ENCODE results near the gene C9orf72.
A peak's percentile ranks its signal among the peaks of the same experiment; 100 is the strongest.

The C9orf72 gene

DNA sequence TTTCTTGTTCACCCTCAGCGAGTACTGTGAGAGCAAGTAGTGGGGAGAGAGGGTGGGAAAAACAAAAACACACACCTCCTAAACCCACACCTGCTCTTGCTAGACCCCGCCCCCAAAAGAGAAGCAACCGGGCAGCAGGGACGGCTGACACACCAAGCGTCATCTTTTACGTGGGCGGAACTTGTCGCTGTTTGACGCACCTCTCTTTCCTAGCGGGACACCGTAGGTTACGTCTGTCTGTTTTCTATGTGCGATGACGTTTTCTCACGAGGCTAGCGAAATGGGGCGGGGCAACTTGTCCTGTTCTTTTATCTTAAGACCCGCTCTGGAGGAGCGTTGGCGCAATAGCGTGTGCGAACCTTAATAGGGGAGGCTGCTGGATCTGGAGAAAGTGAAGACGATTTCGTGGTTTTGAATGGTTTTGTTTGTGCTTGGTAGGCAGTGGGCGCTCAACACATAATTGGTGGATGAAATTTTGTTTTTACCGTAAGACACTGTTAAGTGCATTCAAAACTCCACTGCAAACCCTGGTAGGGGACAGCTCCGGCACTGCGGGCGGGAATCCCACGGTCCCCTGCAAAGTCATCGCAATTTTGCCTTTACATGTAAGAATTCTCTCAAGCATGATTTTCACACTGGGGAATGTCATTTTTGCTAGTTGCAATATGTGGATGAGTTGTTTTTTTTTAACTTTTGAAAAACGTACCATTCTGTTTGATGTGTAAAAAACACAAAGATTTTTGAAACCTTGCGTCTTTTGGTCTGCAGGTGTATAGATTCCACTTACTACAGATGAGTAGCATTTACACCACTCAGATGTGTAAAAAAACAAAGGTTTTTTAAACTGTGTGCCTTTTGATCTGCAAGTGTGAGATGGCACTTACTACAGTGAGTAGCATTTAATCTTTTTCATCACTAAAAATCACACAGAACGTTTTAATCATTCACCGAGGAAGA is 631 bp upstream of the C9orf72 start:
- Histone ChIP-seq H3K27ac (ENCODE audit: low read depth, low read length) (0 out of 2 replicates have a peak overlapping the region, but pooled peaks have one; percentile 38), H3K9ac (ENCODE audit: low read length) (peak overlapping the region; percentile 74), H3K9me3 (ENCODE audit: control insufficient read depth, insufficient read depth, low read depth, low read length) (peaks cover 17% of the 10 kb centered on the region), H3K27me3 (ENCODE audit: control insufficient read depth, insufficient read depth, low read length) (0 out of 2 replicates have a peak, but pooled peaks cover 3% of the 10 kb centered on the region), H3K4me3 (ENCODE audit: low read depth, low read length) (peak overlapping the region; percentile 73), H3K36me3 (ENCODE audit: control insufficient read depth, insufficient read depth, low read length) (no peaks in the 10 kb centered on the region), H3K4me1 (ENCODE audit: control insufficient read depth, insufficient read depth, low read length) (peaks cover 10% of the 10 kb centered on the region; the same call in 1 of the 2 replicates)

- 0 out of 2 replicates have a peak, but pooled peaks cover 3% of the 10 kb centered on the region for H3K27me3 ChIP-seq (ENCODE audit: control insufficient read depth, insufficient read depth, low read length)
- H3K4me1 ChIP-seq (ENCODE audit: control insufficient read depth, insufficient read depth, low read length): peaks cover 10% of the 10 kb centered on the region; the same call in 1 of the 2 replicates
- peaks cover 7% of the 10 kb centered on the region; the same call in 1 of the 2 replicates for H3K9me3 ChIP-seq (ENCODE audit: control insufficient read depth, insufficient read depth, low read depth, low read length)
- H3K4me3 ChIP-seq (ENCODE audit: low read depth, low read length): peak overlapping the region; percentile 73
- peak overlapping the region; percentile 46; the same call in 1 of the 2 replicates for H3K27ac ChIP-seq (ENCODE audit: low read depth, low read length)
- peak overlapping the region; percentile 87 for H3K9ac ChIP-seq (ENCODE audit: low read length)
- no peaks in the 10 kb centered on the region for H3K36me3 ChIP-seq (ENCODE audit: control insufficient read depth, insufficient read depth, low read length)
These were observed 739 bp downstream of the C9orf72 start for GRCh38 chr9:27572566-27572917.

- H3K9ac ChIP-seq (ENCODE audit: low read length): no peak overlapping the region
- H3K27ac ChIP-seq (ENCODE audit: low read depth, low read length): no peak overlapping the region
- 0 out of 2 replicates have a peak, but pooled peaks cover 3% of the 10 kb centered on the region for H3K27me3 ChIP-seq (ENCODE audit: control insufficient read depth, insufficient read depth, low read length)
- peak overlapping the region; percentile 73 for H3K4me3 ChIP-seq (ENCODE audit: low read depth, low read length)
- H3K9me3 ChIP-seq (ENCODE audit: control insufficient read depth, insufficient read depth, low read depth, low read length): peaks cover 4% of the 10 kb centered on the region; the same call in 1 of the 2 replicates
- H3K4me1 ChIP-seq (ENCODE audit: control insufficient read depth, insufficient read depth, low read length): peaks cover 10% of the 10 kb centered on the region; the same call in 1 of the 2 replicates
- H3K36me3 ChIP-seq (ENCODE audit: control insufficient read depth, insufficient read depth, low read length): 0 out of 2 replicates have a peak, but pooled peaks cover under 1% of the 10 kb centered on the region
These were observed 1.2 kb downstream of the C9orf72 start for GRCh38 chr9:27572061-27572460.

GRCh38 chr9:27571011-27571410 is 2.3 kb downstream of the C9orf72 start:
- Histone ChIP-seq H3K4me1 (ENCODE audit: control insufficient read depth, insufficient read depth, low read length) (peaks cover 10% of the 10 kb centered on the region; the same call in 1 of the 2 replicates), H3K36me3 (ENCODE audit: control insufficient read depth, insufficient read depth, low read length) (peaks cover 11% of the 10 kb centered on the region), H3K27me3 (ENCODE audit: control insufficient read depth, insufficient read depth, low read length) (0 out of 2 replicates have a peak, but pooled peaks cover 3% of the 10 kb centered on the region), H3K27ac (ENCODE audit: low read depth, low read length) (no peak overlapping the region), H3K9ac (ENCODE audit: low read length) (no peak overlapping the region), H3K9me3 (ENCODE audit: control insufficient read depth, insufficient read depth, low read depth, low read length) (no peaks in the 10 kb centered on the region), H3K4me3 (ENCODE audit: low read depth, low read length) (no peak overlapping the region)

- H3K27ac ChIP-seq (ENCODE audit: low read depth, low read length): no peak overlapping the region
- peaks cover 20% of the 10 kb centered on the region for H3K36me3 ChIP-seq (ENCODE audit: control insufficient read depth, insufficient read depth, low read length)
- no peaks in the 10 kb centered on the region for H3K9me3 ChIP-seq (ENCODE audit: control insufficient read depth, insufficient read depth, low read depth, low read length)
- H3K9ac ChIP-seq (ENCODE audit: low read length): no peak overlapping the region
- no peak overlapping the region for H3K4me3 ChIP-seq (ENCODE audit: low read depth, low read length)
- no peaks in the 10 kb centered on the region for H3K27me3 ChIP-seq (ENCODE audit: control insufficient read depth, insufficient read depth, low read length)
- H3K4me1 ChIP-seq (ENCODE audit: control insufficient read depth, insufficient read depth, low read length): peaks cover 10% of the 10 kb centered on the region; the same call in 1 of the 2 replicates
These were observed 3.9 kb downstream of the C9orf72 start for GRCh38 chr9:27569406-27569805.

GRCh38 chr9:27566118-27566517 is 7.2 kb downstream of the C9orf72 start:
- no peaks in the 10 kb centered on the region for H3K9me3 ChIP-seq (ENCODE audit: control insufficient read depth, insufficient read depth, low read depth, low read length)
- no peak overlapping the region for H3K4me3 ChIP-seq (ENCODE audit: low read depth, low read length)
- no peaks in the 10 kb centered on the region for H3K4me1 ChIP-seq (ENCODE audit: control insufficient read depth, insufficient read depth, low read length)
- H3K27me3 ChIP-seq (ENCODE audit: control insufficient read depth, insufficient read depth, low read length): no peaks in the 10 kb centered on the region
- no peak overlapping the region for H3K9ac ChIP-seq (ENCODE audit: low read length)
- H3K27ac ChIP-seq (ENCODE audit: low read depth, low read length): no peak overlapping the region
- peaks cover 29% of the 10 kb centered on the region for H3K36me3 ChIP-seq (ENCODE audit: control insufficient read depth, insufficient read depth, low read length)

DNA sequence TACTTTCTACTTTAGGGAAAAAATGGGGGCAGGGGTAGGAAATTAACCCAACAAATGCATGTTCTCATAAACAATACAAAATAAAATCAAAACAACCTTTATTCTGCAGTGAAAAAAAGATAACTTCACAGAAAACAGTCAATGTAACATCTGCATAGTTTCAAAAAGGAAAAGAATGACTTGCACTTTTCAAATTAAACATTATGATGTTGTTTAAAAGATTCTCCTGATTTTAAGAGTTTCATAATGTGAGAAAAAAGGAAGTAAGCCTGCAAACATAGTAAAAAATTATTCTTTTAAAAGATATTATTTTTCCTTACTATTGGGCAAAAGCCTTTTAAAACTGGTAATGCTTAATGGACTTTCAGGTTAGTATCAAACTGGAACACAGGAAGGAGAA is 7.6 kb downstream of the C9orf72 start:
- no peak overlapping the region for H3K27ac ChIP-seq (ENCODE audit: low read depth, low read length)
- no peaks in the 10 kb centered on the region for H3K4me1 ChIP-seq (ENCODE audit: control insufficient read depth, insufficient read depth, low read length)
- peaks cover 33% of the 10 kb centered on the region for H3K36me3 ChIP-seq (ENCODE audit: control insufficient read depth, insufficient read depth, low read length)
- no peaks in the 10 kb centered on the region for H3K27me3 ChIP-seq (ENCODE audit: control insufficient read depth, insufficient read depth, low read length)
- H3K4me3 ChIP-seq (ENCODE audit: low read depth, low read length): no peak overlapping the region
- no peaks in the 10 kb centered on the region for H3K9me3 ChIP-seq (ENCODE audit: control insufficient read depth, insufficient read depth, low read depth, low read length)
- H3K9ac ChIP-seq (ENCODE audit: low read length): no peak overlapping the region

DNA sequence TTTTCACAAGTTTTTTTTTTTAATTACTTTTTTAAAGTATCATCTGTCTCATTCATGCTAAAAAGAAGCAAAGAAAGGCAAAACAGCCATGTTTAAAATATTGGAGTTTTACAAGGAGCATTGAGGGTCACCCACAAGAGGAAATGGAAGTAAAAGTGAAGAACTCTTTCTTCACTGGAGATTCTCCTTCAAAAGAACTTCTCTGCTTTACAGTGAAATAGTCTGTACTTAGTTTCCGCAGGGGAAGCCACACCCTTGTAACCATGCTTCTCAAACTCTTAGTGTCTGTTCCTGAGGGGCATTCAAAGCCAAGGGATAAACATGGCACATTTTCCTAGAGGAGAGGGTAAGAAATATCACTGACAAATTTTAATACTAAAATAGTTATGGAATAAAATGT is 8.6 kb downstream of the C9orf72 start:
- Histone ChIP-seq H3K4me1 (ENCODE audit: control insufficient read depth, insufficient read depth, low read length) (no peaks in the 10 kb centered on the region), H3K9ac (ENCODE audit: low read length) (no peak overlapping the region), H3K4me3 (ENCODE audit: low read depth, low read length) (no peak overlapping the region), H3K36me3 (ENCODE audit: control insufficient read depth, insufficient read depth, low read length) (peaks cover 41% of the 10 kb centered on the region), H3K27me3 (ENCODE audit: control insufficient read depth, insufficient read depth, low read length) (no peaks in the 10 kb centered on the region), H3K9me3 (ENCODE audit: control insufficient read depth, insufficient read depth, low read depth, low read length) (no peaks in the 10 kb centered on the region), H3K27ac (ENCODE audit: low read depth, low read length) (no peak overlapping the region)

- Histone ChIP-seq H3K27ac (ENCODE audit: low read depth, low read length) (no peak overlapping the region), H3K4me1 (ENCODE audit: control insufficient read depth, insufficient read depth, low read length) (no peaks in the 10 kb centered on the region), H3K27me3 (ENCODE audit: control insufficient read depth, insufficient read depth, low read length) (no peaks in the 10 kb centered on the region), H3K9me3 (ENCODE audit: control insufficient read depth, insufficient read depth, low read depth, low read length) (no peaks in the 10 kb centered on the region), H3K36me3 (ENCODE audit: control insufficient read depth, insufficient read depth, low read length) (peaks cover 45% of the 10 kb centered on the region), H3K4me3 (ENCODE audit: low read depth, low read length) (no peak overlapping the region), H3K9ac (ENCODE audit: low read length) (no peak overlapping the region)
These were observed 9.4 kb downstream of the C9orf72 start for GRCh38 chr9:27563738-27564430.

DNA sequence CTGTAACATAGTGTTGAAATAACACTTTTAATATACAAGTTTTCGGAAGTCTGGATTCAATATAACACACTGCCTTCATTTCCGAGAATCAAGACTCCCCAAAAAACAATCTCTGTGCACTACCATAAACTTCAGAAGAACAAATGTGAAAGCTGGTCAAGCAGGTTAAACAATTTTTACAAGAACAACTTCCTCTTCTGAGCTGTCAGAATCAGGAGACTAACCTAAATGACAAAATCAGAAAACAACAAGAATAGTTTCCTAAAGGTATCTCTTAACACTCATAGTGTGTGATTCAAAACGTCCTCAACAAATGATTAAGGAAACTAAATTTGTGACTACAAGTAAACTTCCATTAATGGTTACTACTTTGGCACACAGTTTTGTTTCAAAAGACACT is 11.6 kb downstream of the C9orf72 start:
- Histone ChIP-seq H3K36me3 (ENCODE audit: control insufficient read depth, insufficient read depth, low read length) (peaks cover 61% of the 10 kb centered on the region), H3K27ac (ENCODE audit: low read depth, low read length) (no peak overlapping the region), H3K27me3 (ENCODE audit: control insufficient read depth, insufficient read depth, low read length) (no peaks in the 10 kb centered on the region), H3K4me3 (ENCODE audit: low read depth, low read length) (no peak overlapping the region), H3K4me1 (ENCODE audit: control insufficient read depth, insufficient read depth, low read length) (no peaks in the 10 kb centered on the region), H3K9ac (ENCODE audit: low read length) (no peak overlapping the region), H3K9me3 (ENCODE audit: control insufficient read depth, insufficient read depth, low read depth, low read length) (no peaks in the 10 kb centered on the region)

DNA sequence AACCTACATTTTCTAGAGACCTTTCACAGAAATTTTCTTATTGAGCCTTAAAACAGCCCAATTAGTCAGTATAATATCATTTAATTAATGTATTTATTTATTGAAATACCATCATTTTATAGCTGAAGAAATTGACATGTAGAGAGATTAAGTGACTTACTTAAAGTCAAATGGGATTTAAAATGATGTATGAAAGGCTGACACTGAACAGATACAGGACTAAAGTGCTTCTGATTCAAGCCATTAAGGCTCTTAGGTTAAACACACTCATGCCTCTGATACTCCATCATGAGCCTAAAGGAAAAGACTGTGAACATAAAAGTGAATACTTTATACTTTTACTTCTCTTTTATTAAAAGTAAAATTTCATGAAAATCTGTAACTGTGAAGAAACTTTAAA is 12.8 kb downstream of the C9orf72 start:
- Histone ChIP-seq H3K27me3 (ENCODE audit: control insufficient read depth, insufficient read depth, low read length) (no peaks in the 10 kb centered on the region), H3K9ac (ENCODE audit: low read length) (no peak overlapping the region), H3K9me3 (ENCODE audit: control insufficient read depth, insufficient read depth, low read depth, low read length) (no peaks in the 10 kb centered on the region), H3K4me1 (ENCODE audit: control insufficient read depth, insufficient read depth, low read length) (no peaks in the 10 kb centered on the region), H3K4me3 (ENCODE audit: low read depth, low read length) (no peak overlapping the region), H3K27ac (ENCODE audit: low read depth, low read length) (no peak overlapping the region), H3K36me3 (ENCODE audit: control insufficient read depth, insufficient read depth, low read length) (peaks cover 60% of the 10 kb centered on the region)

Data from HUES6 (cell line).